A549 (cell line): ENCODE data around the gene PCSK7. TPM values are rescaled to one million over a fixed set of nuclear protein-coding genes. Genes with fewer than 3 reads are reported as not detected.

Source experiments
- ATAC-seq, 2 experiments: fragments of 200-7000 bp in 1 of 2; fragments of >200 bp in 1 of 2; cut with Nextera tagmentation in 1 of 2; cut with Tn5 transposase in 1 of 2; 3 replicates each; pipeline versions ENCODE4 v1.8.0 to v1.9.1; 2018 to 2020; ENCODE audit warnings: mild to moderate bottlenecking in 1 of 2, moderate library complexity in 1 of 2
- CTCF ChIA-PET: fragments of 300-600 bp; sonication (Branson Sonifier 250); formaldehyde crosslinking; extraction: SDS; loops from one replicate; lab custom pipeline; 2021; ENCODE audit warnings: antibody characterized with exemption, inconsistent platforms; lab: Yijun Ruan, JAX
- POLR2A ChIA-PET: fragments of 350-600 bp; formaldehyde crosslinking; extraction: SDS; loops from one replicate; lab custom pipeline; 2021; ENCODE audit warnings: antibody characterized with exemption, inconsistent platforms; lab: Yijun Ruan, JAX
- DNase-seq, 2 experiments: peaks; one replicate each; pipeline versions ENCODE4 v3.0.0 to v3.0.0-alpha.2; 2011 to 2016; ENCODE audit warnings: low read depth in 1 of 2, low spot score in 1 of 2
- FAIRE-seq: peaks from 2 replicates; lab custom pipeline; 2011; peaks lifted over from hg19 to GRCh38; lab: Jason Lieb, UNC
- H3K27ac ChIP-seq, 2 experiments: fragments of >200 bp; sonication (Bioruptor Twin); formaldehyde crosslinking; 3 replicates each; pipeline ENCODE4 v1.5.1; 2016 to 2017
- H3K4me1 ChIP-seq: fragments of >200 bp; sonication (Bioruptor Twin); formaldehyde crosslinking; 3 replicates; pipeline ENCODE4 v1.6.1; 2016
- H3K4me2 ChIP-seq: fragments of >200 bp; sonication (Bioruptor Twin); formaldehyde crosslinking; 3 replicates; pipeline ENCODE4 v1.6.1; 2016
- H3K4me3 ChIP-seq: fragments of >200 bp; sonication (Bioruptor Twin); formaldehyde crosslinking; 3 replicates; pipeline ENCODE4 v1.5.1; 2016
- H3K9me3 ChIP-seq: fragments of >200 bp; sonication (Bioruptor Twin); formaldehyde crosslinking; 3 replicates; pipeline ENCODE4 v1.6.1; 2016
- BHLHE40 ChIP-seq: IDR thresholded peaks from 2 replicates; pipeline ENCODE4 v1.6.1; 2012; ENCODE audit warnings: low read depth, low read length, inconsistent platforms
- CBX2 ChIP-seq: fragments of 200-600 bp; sonication (generic); IDR thresholded peaks from 2 replicates; pipeline ENCODE4 v1.6.1; 2016; ENCODE audit warnings: low read depth, mild to moderate bottlenecking, borderline replicate concordance
- CBX8 ChIP-seq: fragments of 200-600 bp; sonication (generic); IDR thresholded peaks from 2 replicates; pipeline ENCODE4 v1.6.1; 2016
- CHD4 ChIP-seq: fragments of 200-600 bp; sonication (generic); IDR thresholded peaks from 2 replicates; pipeline ENCODE4 v1.6.1; 2016; ENCODE audit warnings: antibody characterized with exemption, mild to moderate bottlenecking, borderline replicate concordance
- E2F6 ChIP-seq: IDR thresholded peaks from 2 replicates; pipeline ENCODE4 v1.6.1; 2012; ENCODE audit warnings: low read depth, borderline replicate concordance
- EHF ChIP-seq: fragments of 250-450 bp; sonication (Bioruptor Pico); IDR thresholded peaks from 2 replicates; pipeline ENCODE4 v1.5.0; 2020; ENCODE audit warnings: mild to moderate bottlenecking
- EHMT2 ChIP-seq: fragments of 200-600 bp; sonication (generic); IDR thresholded peaks from 2 replicates; pipeline ENCODE4 v1.6.1; 2016; ENCODE audit warnings: antibody characterized with exemption, low read depth, mild to moderate bottlenecking, moderate library complexity
- FOSL2 ChIP-seq, 2 experiments: fragments of 450-650 bp in 1 of 2; fragments of >200 bp in 1 of 2; sonication (Bioruptor Twin) in 1 of 2; formaldehyde crosslinking; IDR thresholded peaks; 2 replicates each; pipeline versions ENCODE4 v1.5.0 to v1.6.1; 2016 to 2020; ENCODE audit warnings: mild to moderate bottlenecking in 1 of 2, moderate library complexity in 1 of 2
- HOXA7 ChIP-seq: fragments of 250-450 bp; sonication (Bioruptor Pico); IDR thresholded peaks from 2 replicates; pipeline ENCODE4 v1.5.0; 2020; ENCODE audit warnings: mild to moderate bottlenecking, moderate library complexity
- MAFK ChIP-seq: fragments of 450-650 bp; IDR thresholded peaks from 2 replicates; pipeline ENCODE4 v1.6.1; 2014; ENCODE audit not compliant: partially characterized antibody
- MAX ChIP-seq: IDR thresholded peaks from 2 replicates; pipeline ENCODE4 v1.6.1; 2012
- NFE2L2 ChIP-seq: fragments of 150-350 bp; conservative IDR thresholded peaks from 2 replicates; pipeline ENCODE4 v1.6.1; 2014; ENCODE audit warnings: low read length
- RAD21 ChIP-seq, 2 experiments: fragments of >200 bp in 1 of 2; sonication (Bioruptor Twin) in 1 of 2; formaldehyde crosslinking in 1 of 2; IDR thresholded peaks in 1 of 2; conservative IDR thresholded peaks in 1 of 2; 2 replicates in 1 of 2; 3 replicates in 1 of 2; pipeline ENCODE4 v1.6.1; 2012 to 2018; ENCODE audit warnings: inconsistent platforms in 1 of 2
- RARB ChIP-seq: fragments of 250-450 bp; sonication (Bioruptor Pico); IDR thresholded peaks from 2 replicates; pipeline ENCODE4 v1.8.0; 2021; ENCODE audit warnings: mild to moderate bottlenecking, moderate library complexity
- RFX5 ChIP-seq: fragments of 450-650 bp; IDR thresholded peaks from 2 replicates; pipeline ENCODE4 v1.7.1; 2014; ENCODE audit warnings: antibody characterized with exemption, mild to moderate bottlenecking, moderate library complexity
- RNF2 ChIP-seq: fragments of 200-600 bp; sonication (generic); IDR thresholded peaks from 2 replicates; pipeline ENCODE4 v1.6.1; 2016; ENCODE audit warnings: low read depth, mild to moderate bottlenecking, antibody characterized with exemption, moderate library complexity, borderline replicate concordance
- SMC3 ChIP-seq: fragments of >200 bp; sonication (Bioruptor Twin); formaldehyde crosslinking; IDR thresholded peaks from 3 replicates; pipeline ENCODE4 v1.6.1; 2018; ENCODE audit warnings: inconsistent platforms
- SREBF2 ChIP-seq: fragments of 450-650 bp; IDR thresholded peaks from 2 replicates; pipeline ENCODE4 v1.6.1; 2014; ENCODE audit warnings: mild to moderate bottlenecking, moderate library complexity
- TFCP2L1 ChIP-seq: fragments of 250-450 bp; sonication (Bioruptor Pico); IDR thresholded peaks from 2 replicates; pipeline ENCODE4 v1.5.0; 2021; ENCODE audit warnings: mild to moderate bottlenecking
- TP53 ChIP-seq: fragments of 250-450 bp; sonication (Bioruptor Pico); IDR thresholded peaks from 2 replicates; pipeline ENCODE4 v1.5.0; 2021; ENCODE audit warnings: mild to moderate bottlenecking, moderate library complexity
- ZFP36 ChIP-seq: fragments of 450-650 bp; IDR thresholded peaks from 2 replicates; pipeline ENCODE4 v1.6.1; 2014; ENCODE audit warnings: borderline replicate concordance; ENCODE audit not compliant: partially characterized antibody
- ZNF302 ChIP-seq: fragments of 250-450 bp; sonication (Bioruptor Pico); IDR thresholded peaks from 2 replicates; pipeline ENCODE4 v1.9.0; 2021; ENCODE audit warnings: inconsistent platforms, mild to moderate bottlenecking, moderate library complexity
- WGBS: methylation state at CpG from one replicate; pipeline ENCODE4 v1.1.6; 2017; ENCODE audit errors: missing lambda C conversion rate; 5-methylcytosine and 5-hydroxymethylcytosine counted together
- polyA plus RNA-seq, 4 experiments: library from polyadenylated mRNA; depleted of rRNA in 3 of 4; stranded (reverse); fragments of >200 nt; fragmentation: RNase III in 1 of 4; extraction: RNeasy Plus Mini Kit Qiagen cat#74134 plus additional on column Dnase treatment in 1 of 4; gene quantifications; 2 replicates in 3 of 4; 3 replicates in 1 of 4; pipeline ENCODE4 v1.2.3, GENCODE V29; 2011 to 2017
- TF ChIP-seq, protein P1 (sequence below): fragments of >200 bp; sonication (Bioruptor Twin); formaldehyde crosslinking; IDR thresholded peaks from 3 replicates; pipeline ENCODE4 v1.5.1; 2016
- TF ChIP-seq, protein P2 (sequence below): fragments of 450-650 bp; IDR thresholded peaks from 2 replicates; pipeline ENCODE4 v1.6.1; 2014; ENCODE audit warnings: antibody characterized with exemption

PCSK7 gene
- polyA plus RNA-seq, 2 of the 4 experiments (the other 2 are of a cell fraction) = 9.8 to 17.8 TPM

GRCh38 chr11:117181586-117182550 lies 50.0 kb downstream of the PCSK7 start:
- TF ChIP-seq CHD4 (no peak), MAFK (no peak), CBX2 (no peak), TFCP2L1 (CRISPR knock-in tag) (no peak), SREBF2 (no peak), EHMT2 (no peak), EHF (CRISPR knock-in tag) (no peak), E2F6 (no peak), RAD21 (conservative IDR thresholded peaks at IDR 0.05 in 1 of 2, IDR thresholded peaks at IDR 0.05 in 1 of 2) (no peak), HOXA7 (no peak), TP53 (CRISPR knock-in tag) (no peak), CBX8 (no peak), ZNF302 (CRISPR knock-in tag) (no peak), RFX5 (no peak), BHLHE40 (no peak), RARB (CRISPR knock-in tag) (no peak), RNF2 (no peak), NFE2L2 (no peak)
- TF ChIP-seq, all 56 proteins: peak for 0
- 97% methylated on average over 6 of the region's 22 CpGs for whole genome bisulfite sequencing
- ChIA-PET POLR2A (no interaction called here), CTCF (interaction anchor here (0.8 to 7.2 kb wide), 14 partner anchors 9 to 46 kb away, joined by 3 to 69 read pairs (median 4); partner anchors contain the start of genes PAFAH1B2 and TAGLN)
- Histone ChIP-seq H3K27ac (no peak overlapping the region), H3K4me1 (peaks cover 13% of the 10 kb centered on the region), H3K4me2 (no peak overlapping the region), H3K4me3 (no peak overlapping the region), H3K9me3 (no peaks in the 10 kb centered on the region)
- DNase-seq (no peak), FAIRE-seq (no peak), ATAC-seq (no peak)

GRCh38 chr11:117180661-117181585 lies 51.0 kb downstream of the PCSK7 start:
- no peak overlapping the region for H3K4me3 ChIP-seq
- FAIRE-seq (no peak), ATAC-seq (peak; percentile 53 to 73; a peak in 5 of 6 replicates), DNase-seq (peak; percentile 66 to 87)
- ChIA-PET CTCF (interaction anchor here (0.9 to 7.2 kb wide), 18 partner anchors 8 to 75 kb away, joined by 3 to 69 read pairs (median 4); partner anchors contain the start of genes PAFAH1B2 and PCSK7), POLR2A (interaction anchor here (0.7 kb wide), 1 partner anchor 407 kb away, joined by 5 read pairs; no protein-coding TSS in a partner anchor)
- 59% methylated on average over 11 of the region's 22 CpGs for WGBS
- no peak overlapping the region for H3K4me2 ChIP-seq
- peak overlapping the region in 1 of 2 experiments; percentile 74; a peak in 4 of 6 replicates for H3K27ac ChIP-seq
- TF ChIP-seq, protein P1, sequence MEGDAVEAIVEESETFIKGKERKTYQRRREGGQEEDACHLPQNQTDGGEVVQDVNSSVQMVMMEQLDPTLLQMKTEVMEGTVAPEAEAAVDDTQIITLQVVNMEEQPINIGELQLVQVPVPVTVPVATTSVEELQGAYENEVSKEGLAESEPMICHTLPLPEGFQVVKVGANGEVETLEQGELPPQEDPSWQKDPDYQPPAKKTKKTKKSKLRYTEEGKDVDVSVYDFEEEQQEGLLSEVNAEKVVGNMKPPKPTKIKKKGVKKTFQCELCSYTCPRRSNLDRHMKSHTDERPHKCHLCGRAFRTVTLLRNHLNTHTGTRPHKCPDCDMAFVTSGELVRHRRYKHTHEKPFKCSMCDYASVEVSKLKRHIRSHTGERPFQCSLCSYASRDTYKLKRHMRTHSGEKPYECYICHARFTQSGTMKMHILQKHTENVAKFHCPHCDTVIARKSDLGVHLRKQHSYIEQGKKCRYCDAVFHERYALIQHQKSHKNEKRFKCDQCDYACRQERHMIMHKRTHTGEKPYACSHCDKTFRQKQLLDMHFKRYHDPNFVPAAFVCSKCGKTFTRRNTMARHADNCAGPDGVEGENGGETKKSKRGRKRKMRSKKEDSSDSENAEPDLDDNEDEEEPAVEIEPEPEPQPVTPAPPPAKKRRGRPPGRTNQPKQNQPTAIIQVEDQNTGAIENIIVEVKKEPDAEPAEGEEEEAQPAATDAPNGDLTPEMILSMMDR = peak; percentile 57
- TF ChIP-seq FOSL2 (IDR thresholded peaks at IDR 0.05) (no peak), FOSL2 (CRISPR knock-in tag; IDR thresholded peaks at IDR 0.05) (no peak), SMC3 (peak; percentile 32; the same call in 1 of the 3 replicates), RFX5 (no peak), RAD21 (conservative IDR thresholded peaks at IDR 0.05 in 1 of 2, IDR thresholded peaks at IDR 0.05 in 1 of 2) (peak in 1 of 2 experiments; percentile 47; a peak in 2 of 5 replicates), MAX (peak; percentile 70), NFE2L2 (no peak), ZFP36 (no peak)
- TF ChIP-seq, protein P2, sequence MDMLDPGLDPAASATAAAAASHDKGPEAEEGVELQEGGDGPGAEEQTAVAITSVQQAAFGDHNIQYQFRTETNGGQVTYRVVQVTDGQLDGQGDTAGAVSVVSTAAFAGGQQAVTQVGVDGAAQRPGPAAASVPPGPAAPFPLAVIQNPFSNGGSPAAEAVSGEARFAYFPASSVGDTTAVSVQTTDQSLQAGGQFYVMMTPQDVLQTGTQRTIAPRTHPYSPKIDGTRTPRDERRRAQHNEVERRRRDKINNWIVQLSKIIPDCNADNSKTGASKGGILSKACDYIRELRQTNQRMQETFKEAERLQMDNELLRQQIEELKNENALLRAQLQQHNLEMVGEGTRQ = peak; percentile 63
- H3K9me3 ChIP-seq = no peaks in the 10 kb centered on the region
- H3K4me1 ChIP-seq = peaks cover 13% of the 10 kb centered on the region
